ENCODE results near the gene AK9. TPM values are rescaled to one million over a fixed set of nuclear protein-coding genes. Genes with fewer than 3 reads are reported as not detected.

The AK9 gene
- total and polyA plus RNA-seq, 10 of the 15 experiments (the other 5 are each of a cell fraction or from before 2014, with no cell fraction given): 2.1 to 7.4 (median 4.2) TPM

- no peaks in the 10 kb centered on the region for H3K9me3 ChIP-seq (replicated peaks; ENCODE audit: control insufficient read depth, insufficient read depth, low read length)
- peaks cover 3 to 10% of the 10 kb centered on the region in 2 experiments; a peak in 3 of 4 replicates for H3K36me3 ChIP-seq (ENCODE audit: control insufficient read depth in 2 of 2, insufficient read depth in 2 of 2, low read length in 1 of 2)
- DNase-seq (ENCODE audit: low read depth, low spot score) (peak; percentile 48), ATAC-seq (peak; percentile 57), FAIRE-seq (peak; percentile 65)
- no peaks in the 10 kb centered on the region for H4K20me1 ChIP-seq (ENCODE audit: control insufficient read depth, insufficient read depth)
- H3K9ac ChIP-seq (ENCODE audit: control insufficient read depth, insufficient read depth, low read length): peak overlapping the region; percentile 91
- H3K79me2 ChIP-seq (ENCODE audit: control insufficient read depth, insufficient read depth, low read length): peaks cover 48% of the 10 kb centered on the region
- H3K27me3 ChIP-seq (replicated peaks in 1 of 2; ENCODE audit: control insufficient read depth in 2 of 2, insufficient read depth in 2 of 2, low read length in 1 of 2): no peaks in the 10 kb centered on the region
- no TSS peak for BruUV-seq (replicated peaks)
- ChIA-PET CTCF (interaction anchor here (0.7 to 3.9 kb wide), 10 partner anchors 12 to 370 kb away, joined by 3 to 30 read pairs (median 8); partner anchors contain the start of genes CD164, PPIL6 and SMPD2), RAD21 (ENCODE audit: unreplicated experiment) (interaction anchor here (0.6 to 10.1 kb wide), 10 partner anchors 10 to 77 kb away, joined by 3 to 97 read pairs (median 4); partner anchors contain the start of genes CD164, PPIL6, SMPD2 and ZBTB24), POLR2A (interaction anchor here (0.5 to 13.1 kb wide), 4 partner anchors 12 to 61 kb away, joined by 5 to 132 read pairs (median 40); partner anchors contain the start of genes PPIL6, SMPD2 and ZBTB24), SMC1A (ENCODE audit: uncharacterized antibody, unreplicated experiment) (interaction anchor here (1.1 to 10.1 kb wide), 6 partner anchors 12 to 72 kb away, joined by 3 to 148 read pairs (median 6); partner anchors contain the start of genes CD164, PPIL6, SMPD2 and ZBTB24)
- H3K4me3 ChIP-seq: peak overlapping the region; percentile 89
- intact Hi-C loops (cut with micrococcal nuclease; ENCODE audit: unreplicated experiment): loop anchor here (1.0 to 5.0 kb wide), 3 partner anchors 29 to 357 kb away; partner anchors contain the start of genes CD164, CEP57L1 and ZBTB24
- WGBS (ENCODE audit: insufficient coverage, insufficient replicate concordance, low lambda C conversion rate, missing lambda C conversion rate): under 1% methylated on average over 46 of the region's 48 CpGs
- peaks cover 55% of the 10 kb centered on the region for H3K4me1 ChIP-seq (ENCODE audit: control insufficient read depth, insufficient read depth, low read length)
- peak overlapping the region; percentile 60 for H2AFZ ChIP-seq (ENCODE audit: control insufficient read depth, low read depth, low read length)
- in situ Hi-C loops (cut with MboI): no loop called here
- H3K4me2 ChIP-seq (ENCODE audit: control insufficient read depth, insufficient read depth): peak overlapping the region; percentile 98
- H3K27ac ChIP-seq (ENCODE audit: control insufficient read depth, insufficient read depth): peak overlapping the region; percentile 98
- TF ChIP-seq JUND (IDR thresholded peaks at IDR 0.05; ENCODE audit: low read depth, low read length) (no peak), NR2F1 (conservative IDR thresholded peaks at IDR 0.05) (no peak; the same call in 1 of the 2 replicates), TCF7 (IDR thresholded peaks at IDR 0.05; ENCODE audit: borderline replicate concordance) (no peak), REST (IDR thresholded peaks at IDR 0.05; ENCODE audit: low read depth, low read length) (no peak), BACH1 (IDR thresholded peaks at IDR 0.05; ENCODE audit: borderline replicate concordance) (peak; percentile 24; the same call in 1 of the 2 replicates), FOXM1 (IDR thresholded peaks at IDR 0.05; ENCODE audit: low read depth, low read length) (no peak), ASH2L (IDR thresholded peaks at IDR 0.05; ENCODE audit: borderline replicate concordance, low read depth) (no peak), RBBP5 (conservative IDR thresholded peaks at IDR 0.05) (no peak), CHD4 (IDR thresholded peaks at IDR 0.05) (no peak), TBL1XR1 (IDR thresholded peaks at IDR 0.05; ENCODE audit: low read depth, low read length) (no peak), IRF3 (IDR thresholded peaks at IDR 0.05) (no peak), BHLHE40 (IDR thresholded peaks at IDR 0.05; ENCODE audit: borderline replicate concordance in 1 of 2, low read depth in 2 of 2, low read length in 1 of 2) (peak; percentile 44 to 78; a peak in 3 of 4 replicates), FOS (IDR thresholded peaks at IDR 0.05; ENCODE audit: borderline replicate concordance, extremely low read depth, insufficient read length) (no peak), GABPA (IDR thresholded peaks at IDR 0.05; ENCODE audit: low read depth) (no peak), PAX8 (IDR thresholded peaks at IDR 0.05) (no peak), RAD21 (IDR thresholded peaks at IDR 0.05; ENCODE audit: insufficient read depth, low read depth, low read length) (no peak), RELA (IDR thresholded peaks at IDR 0.05; ENCODE audit: borderline replicate concordance, partially characterized antibody) (no peak), POU2F2 (IDR thresholded peaks at IDR 0.05; ENCODE audit: borderline replicate concordance, low read depth, low read length) (peak; percentile 74; the same call in 2 of the 3 replicates)
These were observed 236.2 kb downstream of the AK9 start for GRCh38 chr6:109454496-109455436.

Data from GM12878 (cell line).